Left ventricle myocardium inferior (tissue), 1 donor: ENCODE results near the gene RGCC. TPM values are rescaled to one million over a fixed set of nuclear protein-coding genes. Genes with fewer than 3 reads are reported as not detected.

Experiments
- DNase-seq: peaks from one replicate; pipeline ENCODE4 v3.0.0-alpha.2; 2020
- H3K27ac ChIP-seq: fragments of 200-600 bp; replicated peaks from 2 replicates; pipeline ENCODE4 v1.8.0; 2021
- H3K27me3 ChIP-seq: fragments of 200-600 bp; 2 replicates; pipeline ENCODE4 v1.8.0; 2021; ENCODE audit warnings: low read depth
- H3K36me3 ChIP-seq: fragments of 200-600 bp; 2 replicates; pipeline ENCODE4 v1.8.0; 2021
- H3K4me1 ChIP-seq: fragments of 200-600 bp; 2 replicates; pipeline ENCODE4 v1.8.0; 2021
- H3K4me3 ChIP-seq: fragments of 200-600 bp; 2 replicates; pipeline ENCODE4 v1.8.0; 2021; ENCODE audit warnings: mild to moderate bottlenecking, moderate library complexity
- H3K9me3 ChIP-seq: fragments of 200-600 bp; replicated peaks from 2 replicates; pipeline ENCODE4 v1.8.0; 2021
- intact Hi-C: fragments of 100-400 bp; cut with micrococcal nuclease; formaldehyde crosslinking; loops from one replicate; pipeline ENCODE4 v1.11.0; 2022
- total RNA-seq: library from RNA; stranded (reverse); fragmentation: NEBNext Ultra II Directional; extraction: Animal tissue kit (Norgen Biotek cat#: 25700); gene quantifications from one replicate; pipeline ENCODE4 v1.2.1, GENCODE V29; 2021
- TF ChIP-seq, protein P1 (sequence below): fragments of 200-600 bp; IDR thresholded peaks from 2 replicates; pipeline ENCODE4 v1.8.0; 2021; ENCODE audit warnings: antibody characterized with exemption, mild to moderate bottlenecking, borderline replicate concordance
- donor health status: DM: no; HTN: yes; CAD: no; lungs with severe emphysema.

RGCC gene
- total RNA-seq, 1 donor from 2014 or later: 45.8 TPM

DNA sequence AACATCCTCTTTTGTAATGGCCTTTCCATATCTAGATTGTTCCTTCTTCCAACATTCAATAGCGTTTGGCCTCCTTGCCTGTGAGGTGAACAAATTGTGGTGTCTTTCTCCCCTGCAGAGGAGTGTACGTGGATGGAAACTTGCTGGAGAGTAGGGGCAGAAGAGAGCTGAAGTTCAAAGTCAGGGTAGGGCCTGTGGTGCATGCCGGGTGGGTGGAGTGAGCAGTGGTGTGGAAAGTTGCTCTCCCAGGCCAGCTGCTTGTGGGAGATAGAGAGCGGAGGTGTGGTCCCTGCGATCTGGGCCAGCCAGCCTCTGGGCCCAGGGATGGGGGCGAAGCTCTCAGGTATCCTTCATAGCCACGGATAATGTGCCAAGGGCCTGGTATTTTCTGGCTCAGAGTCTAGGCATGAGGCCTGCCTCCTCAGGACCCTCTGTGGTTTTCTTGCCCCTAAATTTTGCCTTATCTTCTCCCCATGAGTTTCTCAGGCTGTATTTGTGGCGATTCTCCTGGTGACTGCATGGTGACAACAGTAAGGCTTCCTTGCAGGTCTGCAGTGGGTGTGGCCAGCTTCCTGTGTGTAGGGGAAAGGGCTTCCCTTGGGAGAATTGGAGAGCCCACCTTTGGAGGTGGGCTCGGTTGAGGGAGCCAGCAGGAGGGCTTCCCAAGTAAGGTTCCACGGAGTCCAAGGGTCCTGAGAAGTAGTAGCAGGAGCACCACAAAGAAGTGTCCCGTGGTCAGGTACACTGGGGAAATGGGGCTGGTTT lies 6.7 kb downstream of the RGCC start:
- peak overlapping the region; percentile 79 for H3K27ac ChIP-seq
- H3K4me1 ChIP-seq: peaks cover 54% of the 10 kb centered on the region
- no peak for DNase-seq
- peaks cover 44% of the 10 kb centered on the region for H3K36me3 ChIP-seq
- peak overlapping the region; percentile 72 for H3K4me3 ChIP-seq
- TF ChIP-seq, protein P1, sequence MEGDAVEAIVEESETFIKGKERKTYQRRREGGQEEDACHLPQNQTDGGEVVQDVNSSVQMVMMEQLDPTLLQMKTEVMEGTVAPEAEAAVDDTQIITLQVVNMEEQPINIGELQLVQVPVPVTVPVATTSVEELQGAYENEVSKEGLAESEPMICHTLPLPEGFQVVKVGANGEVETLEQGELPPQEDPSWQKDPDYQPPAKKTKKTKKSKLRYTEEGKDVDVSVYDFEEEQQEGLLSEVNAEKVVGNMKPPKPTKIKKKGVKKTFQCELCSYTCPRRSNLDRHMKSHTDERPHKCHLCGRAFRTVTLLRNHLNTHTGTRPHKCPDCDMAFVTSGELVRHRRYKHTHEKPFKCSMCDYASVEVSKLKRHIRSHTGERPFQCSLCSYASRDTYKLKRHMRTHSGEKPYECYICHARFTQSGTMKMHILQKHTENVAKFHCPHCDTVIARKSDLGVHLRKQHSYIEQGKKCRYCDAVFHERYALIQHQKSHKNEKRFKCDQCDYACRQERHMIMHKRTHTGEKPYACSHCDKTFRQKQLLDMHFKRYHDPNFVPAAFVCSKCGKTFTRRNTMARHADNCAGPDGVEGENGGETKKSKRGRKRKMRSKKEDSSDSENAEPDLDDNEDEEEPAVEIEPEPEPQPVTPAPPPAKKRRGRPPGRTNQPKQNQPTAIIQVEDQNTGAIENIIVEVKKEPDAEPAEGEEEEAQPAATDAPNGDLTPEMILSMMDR: no peak
- intact Hi-C loops: loop anchor here (10.0 kb wide), 1 partner anchor 191 kb away; no protein-coding TSS in a partner anchor
- H3K9me3 ChIP-seq: no peaks in the 10 kb centered on the region
- H3K27me3 ChIP-seq: peaks cover 33% of the 10 kb centered on the region

DNA sequence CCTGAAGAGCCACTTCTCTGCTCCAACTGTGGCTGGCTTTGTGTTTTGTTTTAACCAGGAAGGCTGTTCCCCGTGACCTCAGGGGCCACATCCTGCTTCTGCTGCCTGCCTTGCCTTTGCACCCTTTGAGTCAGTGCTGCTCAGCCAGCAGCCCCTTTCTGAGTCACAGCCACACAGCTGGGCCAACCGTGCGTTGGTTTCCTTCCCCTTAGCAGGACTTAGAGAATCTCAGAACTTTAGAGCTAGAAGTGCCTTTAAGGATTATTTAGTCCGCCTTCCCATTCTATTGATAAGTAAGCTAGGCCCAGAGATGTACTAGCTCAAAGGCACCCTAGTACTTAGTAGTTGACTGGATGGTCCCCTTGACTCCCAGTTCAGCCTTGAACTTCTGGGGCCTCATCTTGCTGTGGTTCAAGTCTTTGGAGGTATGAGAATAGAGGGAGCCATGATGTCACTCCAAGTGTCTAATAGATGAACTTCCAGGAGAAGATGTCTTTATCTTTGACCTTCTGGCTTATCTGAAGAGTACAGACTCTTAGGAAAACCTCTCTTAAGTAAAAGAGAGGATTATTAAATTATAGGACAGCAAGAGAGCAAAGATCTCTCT lies 8.0 kb downstream of the RGCC start:
- peaks cover 19% of the 10 kb centered on the region for H3K27me3 ChIP-seq
- H3K4me1 ChIP-seq: peaks cover 54% of the 10 kb centered on the region
- intact Hi-C loops: loop anchor here (10.0 kb wide), 1 partner anchor 189 kb away; no protein-coding TSS in a partner anchor
- peaks cover 51% of the 10 kb centered on the region for H3K36me3 ChIP-seq
- H3K27ac ChIP-seq: peak overlapping the region; percentile 79
- peak; percentile 50 for DNase-seq
- no peaks in the 10 kb centered on the region for H3K9me3 ChIP-seq
- TF ChIP-seq, protein P1: no peak
- peak overlapping the region; percentile 72 for H3K4me3 ChIP-seq

DNA sequence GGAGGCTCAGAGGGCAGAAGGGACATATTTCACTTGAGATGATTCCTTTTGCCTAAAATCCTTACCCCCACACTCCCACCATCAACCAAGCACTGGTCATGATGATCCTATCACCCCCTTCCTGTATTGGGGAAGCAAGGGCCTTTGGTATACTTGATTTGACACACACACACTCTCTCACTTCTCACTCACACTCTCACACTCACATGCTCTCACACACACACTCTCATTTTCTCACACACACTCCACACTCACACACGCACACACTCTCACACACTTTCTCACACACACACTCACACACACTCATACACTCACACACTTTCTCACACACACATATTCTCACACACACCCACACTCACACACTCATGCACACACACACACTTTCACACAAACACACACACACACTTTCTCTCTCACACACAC lies 8.6 kb downstream of the RGCC start:
- no peak overlapping the region for H3K4me3 ChIP-seq
- intact Hi-C loops: loop anchor here (10.0 kb wide), 1 partner anchor 189 kb away; no protein-coding TSS in a partner anchor
- H3K36me3 ChIP-seq: peaks cover 51% of the 10 kb centered on the region
- peaks cover 14% of the 10 kb centered on the region for H3K27me3 ChIP-seq
- no peak for DNase-seq
- peak overlapping the region; percentile 79 for H3K27ac ChIP-seq
- TF ChIP-seq, protein P1: no peak
- H3K4me1 ChIP-seq: peaks cover 54% of the 10 kb centered on the region
- H3K9me3 ChIP-seq: no peaks in the 10 kb centered on the region

- Histone ChIP-seq H3K36me3 (peaks cover 42% of the 10 kb centered on the region), H3K27ac (peak overlapping the region; percentile 25), H3K4me1 (peaks cover 44% of the 10 kb centered on the region), H3K27me3 (peaks cover 3% of the 10 kb centered on the region), H3K9me3 (no peaks in the 10 kb centered on the region), H3K4me3 (no peak overlapping the region)
- intact Hi-C loops: loop anchor here (10.0 kb wide), 1 partner anchor 187 kb away; no protein-coding TSS in a partner anchor
- DNase-seq: no peak
- TF ChIP-seq, protein P1: no peak
Observed at GRCh38 chr13:41467425-41467945, 10.1 kb downstream of the RGCC start.

DNA sequence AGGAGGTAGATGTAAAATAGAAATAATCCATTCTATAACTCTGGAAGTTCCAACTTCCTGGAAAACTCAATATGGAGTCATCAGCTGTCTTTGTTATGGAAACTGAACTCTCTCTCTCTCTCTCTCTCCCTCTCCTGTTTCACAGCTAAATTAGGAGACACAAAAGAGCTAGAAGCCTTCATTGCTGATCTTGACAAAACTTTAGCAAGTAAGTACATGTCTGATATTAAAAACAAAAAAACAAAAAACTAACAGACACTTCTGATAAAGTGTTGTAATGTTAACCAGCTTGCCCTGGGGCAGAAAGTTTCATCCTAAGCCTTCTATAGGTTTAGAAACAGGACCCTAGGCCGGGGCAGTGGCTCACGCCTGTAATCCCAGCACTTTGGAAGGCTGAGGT lies 11.3 kb downstream of the RGCC start:
- DNase-seq: no peak
- Histone ChIP-seq H3K4me3 (no peak overlapping the region), H3K36me3 (peaks cover 40% of the 10 kb centered on the region), H3K4me1 (peaks cover 35% of the 10 kb centered on the region), H3K27me3 (no peaks in the 10 kb centered on the region), H3K9me3 (peaks cover under 1% of the 10 kb centered on the region), H3K27ac (no peak overlapping the region)
- TF ChIP-seq, protein P1: no peak
- intact Hi-C loops: loop anchor here (10.0 kb wide), 1 partner anchor 186 kb away; no protein-coding TSS in a partner anchor
